Testis (tissue), 2 donors: Measurements from ENCODE around the gene ADARB1.

Source experiments
- CTCF ChIP-seq, 3 experiments: fragments of 450-650 bp in 2 of 3; fragments of 200-600 bp in 1 of 3; sonication (generic) in 1 of 3; IDR thresholded peaks; one replicate each; pipeline ENCODE4 v1.5.1; 2016 to 2019; ENCODE audit warnings: antibody characterized with exemption in 3 of 3, mild to moderate bottlenecking in 2 of 3, moderate library complexity in 1 of 3
- POLR2A ChIP-seq: fragments of 450-650 bp; IDR thresholded peaks from one replicate; pipeline ENCODE4 v1.6.1; 2017; ENCODE audit warnings: antibody characterized with exemption, mild to moderate bottlenecking, moderate library complexity

- TF ChIP-seq CTCF (IDR thresholded peaks at IDR 0.05): no peak
- no peak for TF ChIP-seq POLR2A
Observed at GRCh38 chr21:45172420-45172819, 98.0 kb downstream of the ADARB1 start.
